NCI-H510A (cell line): ENCODE data around the gene POU6F2.

ENCODE experiments used
- DNase-seq: peaks from one replicate; lab custom pipeline; 2025; lab: John Stamatoyannopoulos, UW

The POU6F2 gene

DNA sequence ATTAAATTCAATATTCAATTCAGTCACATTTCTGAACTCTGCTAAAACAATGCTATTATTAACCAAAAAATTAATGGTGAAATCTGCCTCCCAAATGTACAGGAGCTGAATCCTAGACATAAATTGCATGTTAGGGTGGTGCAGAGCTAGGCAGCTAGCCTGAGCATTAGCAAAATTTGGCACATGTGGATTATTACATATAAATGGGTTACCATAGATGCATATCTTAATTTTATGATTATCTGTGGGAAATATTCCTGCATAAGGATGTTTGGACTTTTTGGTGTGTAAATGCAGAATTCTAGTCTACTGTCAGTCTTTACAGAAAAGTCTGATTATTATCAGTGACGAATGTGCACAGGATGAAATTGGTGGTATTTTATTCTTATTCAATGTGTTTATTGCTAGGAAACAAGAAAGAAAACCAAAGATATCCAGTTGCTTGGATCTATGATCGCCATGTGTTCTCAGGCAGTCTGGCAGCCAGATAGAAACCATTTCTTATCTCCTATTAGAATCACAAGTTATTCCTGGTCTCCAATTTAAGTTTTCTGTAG, 150.7 kb downstream of the POU6F2 start:
- no peak for DNase-seq

DNA sequence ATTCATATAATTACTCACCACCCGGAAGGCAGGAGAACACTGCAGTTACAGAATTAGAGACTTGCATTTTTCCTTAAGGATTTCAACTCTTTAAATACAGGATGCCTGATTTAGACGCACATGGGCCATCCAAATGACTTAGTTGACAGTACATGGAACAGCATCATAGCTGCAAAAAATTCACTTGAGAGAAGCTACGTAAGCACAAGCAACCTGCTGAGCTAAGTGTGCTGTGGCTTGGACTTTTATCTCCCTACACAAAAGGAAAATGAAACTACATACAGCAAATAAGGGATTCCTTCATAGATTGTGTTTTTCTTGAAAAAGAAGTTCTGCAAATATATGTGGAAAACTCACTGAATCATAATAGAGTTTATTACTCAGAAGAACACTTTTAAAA, 152.6 kb downstream of the POU6F2 start:
- no peak for DNase-seq

DNA sequence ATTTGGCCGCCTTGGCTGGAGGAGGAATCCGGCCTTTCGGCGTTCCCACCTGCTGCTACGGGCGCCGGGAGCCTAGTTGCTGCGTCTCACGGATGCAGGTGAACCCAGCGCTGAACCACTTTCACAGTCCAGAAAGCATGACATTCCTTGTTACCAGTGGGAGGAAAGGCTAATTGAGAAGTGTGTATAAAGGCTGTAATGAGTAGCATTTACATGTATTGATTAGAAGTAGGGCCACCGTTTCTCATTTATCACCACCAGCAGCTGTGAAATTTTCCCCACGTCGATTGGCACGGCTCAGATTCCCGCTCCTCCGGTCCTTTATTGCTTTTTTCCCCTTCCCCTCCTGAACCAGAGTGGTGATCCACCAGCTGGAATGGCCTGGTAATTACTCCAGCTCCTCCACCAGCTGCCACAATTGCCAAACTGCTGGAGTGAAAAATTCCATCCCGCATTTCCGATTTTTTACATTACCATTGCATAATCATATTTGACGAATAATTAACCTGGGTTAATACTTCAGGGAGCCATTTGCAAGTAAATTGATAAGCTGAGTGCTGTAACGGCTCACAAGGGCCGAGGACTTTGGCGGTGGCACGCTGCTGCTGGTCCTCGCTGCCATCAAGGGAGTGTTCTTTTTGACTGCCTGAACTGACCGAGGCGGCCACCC, 153.3 kb downstream of the POU6F2 start:
- no peak for DNase-seq

DNA sequence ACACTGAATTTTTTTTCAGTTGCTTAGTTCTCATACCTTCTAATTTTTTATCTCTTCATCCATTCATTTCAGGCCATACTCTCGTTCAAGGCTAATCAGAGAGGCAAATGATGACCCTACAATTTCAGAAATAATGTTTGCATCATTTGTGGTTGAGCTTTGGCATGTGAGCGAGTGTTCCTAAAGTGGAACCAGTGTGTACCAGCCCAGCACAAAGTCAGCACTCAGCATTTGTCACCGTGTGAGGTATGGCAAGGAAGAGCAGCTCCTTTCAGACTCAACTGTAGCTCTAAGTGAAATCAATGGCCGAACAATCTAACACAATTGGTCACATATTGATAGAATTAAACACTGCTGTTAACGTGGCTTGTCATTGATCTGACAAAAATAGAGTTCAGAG, 154.6 kb downstream of the POU6F2 start:
- DNase-seq = no peak

DNA sequence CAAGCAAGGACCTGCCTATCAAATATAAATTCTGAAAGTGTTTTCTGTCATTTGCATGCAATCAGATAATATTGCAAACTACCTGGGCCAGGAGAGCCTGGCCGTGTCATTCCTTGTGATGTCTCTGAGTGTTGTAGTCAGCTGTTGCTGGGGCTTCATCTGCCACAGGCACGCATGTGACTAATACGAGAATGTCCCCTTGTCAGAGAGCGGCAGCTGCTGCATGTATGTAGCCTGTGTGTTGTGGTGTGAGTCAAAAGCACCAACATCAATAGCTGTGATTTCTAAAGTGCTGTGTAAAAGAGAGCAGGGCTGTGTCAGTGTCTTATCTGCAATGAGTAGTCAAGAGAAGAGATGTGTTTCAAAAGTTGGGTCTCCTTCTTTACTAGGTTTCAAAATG, 155.4 kb downstream of the POU6F2 start:
- no peak for DNase-seq

DNA sequence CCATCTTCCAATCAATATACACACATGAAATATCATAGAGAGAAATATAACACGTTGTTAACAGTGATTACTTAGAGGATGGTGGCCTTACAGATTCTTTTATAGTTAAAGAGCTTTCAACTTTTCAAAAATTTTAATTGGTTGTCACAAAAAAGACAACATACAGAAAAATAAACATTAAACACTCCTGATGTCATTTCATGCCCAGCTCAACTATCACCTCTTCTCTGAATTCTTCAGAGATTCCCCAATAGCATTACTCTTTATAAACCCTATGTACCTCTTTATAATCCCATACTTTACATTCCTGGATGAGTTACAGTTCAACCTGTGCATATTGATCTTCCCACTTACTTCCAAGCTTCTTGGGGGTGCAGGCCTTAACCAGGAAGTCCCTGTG, 159.8 kb downstream of the POU6F2 start:
- DNase-seq = no peak

DNA sequence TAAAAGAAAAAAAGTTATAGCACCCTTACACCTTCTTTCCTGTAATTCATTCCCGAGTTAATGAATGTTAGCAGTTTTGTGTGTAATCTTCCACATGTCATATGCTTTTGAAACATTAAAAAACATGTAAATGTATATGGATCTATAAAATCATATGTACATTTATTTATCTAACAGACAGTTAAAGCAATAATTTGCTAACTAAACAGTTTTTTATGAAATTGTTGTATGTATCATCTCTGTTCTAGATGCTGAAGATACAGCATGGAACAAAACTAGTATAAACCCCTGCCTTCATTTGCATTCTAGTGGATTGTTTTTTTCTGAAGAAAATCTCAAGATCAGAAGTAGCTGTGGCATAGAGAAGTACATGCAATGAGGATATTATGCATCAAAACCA, 165.0 kb downstream of the POU6F2 start:
- DNase-seq = no peak

DNA sequence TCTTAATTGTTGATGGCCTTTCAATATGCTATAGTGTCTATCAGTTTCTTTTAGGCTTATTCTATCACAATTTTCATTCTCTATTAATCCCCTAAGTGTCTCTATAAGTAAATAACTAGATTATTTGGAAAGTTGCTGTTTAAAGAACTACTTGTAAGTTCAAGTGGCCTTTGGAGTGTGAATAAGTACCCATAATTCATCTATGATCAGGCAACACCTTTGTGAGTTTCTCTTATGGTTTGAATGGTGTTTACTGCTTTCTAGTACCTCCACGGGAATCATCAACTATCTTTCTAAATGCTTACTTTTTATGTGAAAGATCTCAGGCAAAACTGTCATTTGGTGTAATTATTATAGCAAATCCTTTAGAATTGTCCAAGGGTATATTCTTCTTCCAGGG, 166.7 kb downstream of the POU6F2 start:
- no peak for DNase-seq

DNA sequence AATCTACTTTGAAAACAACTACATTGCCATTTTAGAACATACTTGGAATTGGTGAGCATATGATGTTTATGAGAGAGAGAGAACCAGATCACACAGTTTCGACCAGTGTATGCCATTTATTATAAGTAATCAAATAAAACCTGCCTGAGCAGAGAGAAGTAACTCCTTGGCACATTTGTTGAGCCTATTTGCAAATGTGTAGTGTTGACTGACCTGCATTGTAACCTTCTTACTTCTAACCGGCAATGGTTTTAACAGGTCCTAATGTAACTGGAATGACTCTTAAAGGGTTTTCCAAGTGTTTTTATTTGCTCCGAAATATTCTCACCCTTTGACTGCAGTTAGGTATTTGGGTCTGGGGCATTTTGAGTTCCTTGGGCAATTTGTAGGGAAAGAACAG, 167.6 kb downstream of the POU6F2 start:
- no peak for DNase-seq

DNA sequence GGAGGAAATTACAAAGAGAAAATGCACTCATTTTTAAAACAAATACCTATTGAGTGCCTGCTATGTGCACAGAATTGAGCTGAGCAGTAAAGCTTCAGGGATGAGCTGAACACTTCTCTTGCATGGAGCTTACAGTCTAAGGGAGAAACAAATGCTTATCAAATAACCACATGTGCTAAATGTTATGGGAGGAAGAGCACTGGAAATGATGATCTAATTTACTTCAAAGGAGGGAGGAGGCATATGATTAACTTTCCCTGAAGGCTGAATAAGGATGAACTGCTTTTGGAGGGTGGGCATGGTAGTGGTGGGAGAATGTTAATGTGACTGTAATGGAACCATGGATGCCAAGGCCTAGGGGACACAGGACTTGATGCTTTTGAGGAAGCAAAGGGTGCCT, 168.2 kb downstream of the POU6F2 start:
- no peak for DNase-seq

DNA sequence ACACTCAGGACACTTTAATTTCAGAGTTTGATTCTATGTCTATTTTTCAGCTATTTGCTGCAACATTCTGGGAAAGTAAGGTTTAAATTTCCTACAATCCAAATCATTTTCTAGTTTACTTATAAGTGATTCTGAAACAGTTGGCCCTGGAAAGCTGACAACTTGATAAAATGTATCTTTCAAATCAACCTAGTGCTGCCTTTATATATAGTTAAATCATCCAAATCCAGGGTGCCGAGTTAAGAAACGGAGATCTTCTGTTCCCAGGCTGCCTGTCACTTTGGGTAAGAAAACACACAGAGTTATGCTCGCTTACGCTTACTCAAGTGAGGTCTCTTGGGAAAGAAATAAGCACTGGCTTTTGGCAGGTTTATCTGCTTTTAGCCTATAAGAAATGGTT, 175.0 kb downstream of the POU6F2 start:
- DNase-seq = no peak

DNA sequence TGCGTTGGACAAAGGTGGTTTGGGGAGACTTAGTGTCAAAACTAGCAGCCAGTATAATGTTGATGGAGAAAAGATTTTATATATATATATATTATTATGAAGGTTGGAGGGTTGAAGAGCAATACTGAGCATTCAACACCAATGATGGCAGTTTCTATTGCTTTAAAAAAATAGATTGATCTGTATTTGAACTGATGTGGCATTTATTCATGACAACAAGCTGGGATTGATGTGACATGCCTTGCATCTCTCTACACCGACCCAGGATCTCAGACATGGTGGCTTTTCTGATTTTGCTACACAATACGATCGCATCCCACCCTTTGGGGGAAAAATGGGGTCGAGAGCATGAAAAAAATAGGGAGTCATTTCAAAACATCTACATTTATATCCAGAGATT, 175.4 kb downstream of the POU6F2 start:
- no peak for DNase-seq

DNA sequence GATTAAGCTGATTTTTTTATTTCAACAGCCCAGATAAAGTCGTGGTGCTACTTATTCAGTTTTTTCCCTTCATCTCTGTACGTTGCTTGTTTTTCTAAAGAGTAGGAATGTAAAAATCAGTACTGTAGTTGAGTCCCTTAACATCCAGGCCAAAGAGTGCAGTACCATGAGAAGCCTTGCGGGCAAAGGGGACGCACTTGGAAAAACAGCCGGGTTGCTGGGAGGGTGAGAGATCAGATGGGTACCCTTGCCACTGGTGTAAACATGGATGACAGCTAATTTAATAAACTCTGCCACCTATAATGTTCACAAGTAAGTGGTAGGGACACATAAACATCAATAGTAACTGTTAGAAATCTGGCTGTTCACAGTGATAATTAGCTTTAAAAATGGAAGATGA, 175.9 kb downstream of the POU6F2 start:
- no peak for DNase-seq

DNA sequence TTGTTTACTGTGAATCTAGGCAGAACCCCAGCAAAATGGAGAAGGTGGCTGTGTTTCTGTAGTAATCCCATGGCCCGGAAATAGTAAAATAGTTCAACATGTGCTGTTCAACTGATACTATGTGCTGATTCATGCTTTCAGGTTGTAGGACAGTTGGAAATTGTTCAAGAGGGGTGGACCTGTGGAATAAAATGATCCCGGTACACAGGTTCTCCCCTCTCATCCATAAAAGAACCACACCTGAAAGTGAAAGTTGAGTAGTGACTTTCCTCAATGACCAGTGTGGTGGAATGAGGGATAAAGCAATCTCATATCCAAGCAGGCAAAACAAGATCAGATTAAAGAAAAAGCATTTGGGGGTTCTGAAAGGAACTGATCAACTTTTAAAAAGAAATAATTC, 177.1 kb downstream of the POU6F2 start:
- DNase-seq = no peak

DNA sequence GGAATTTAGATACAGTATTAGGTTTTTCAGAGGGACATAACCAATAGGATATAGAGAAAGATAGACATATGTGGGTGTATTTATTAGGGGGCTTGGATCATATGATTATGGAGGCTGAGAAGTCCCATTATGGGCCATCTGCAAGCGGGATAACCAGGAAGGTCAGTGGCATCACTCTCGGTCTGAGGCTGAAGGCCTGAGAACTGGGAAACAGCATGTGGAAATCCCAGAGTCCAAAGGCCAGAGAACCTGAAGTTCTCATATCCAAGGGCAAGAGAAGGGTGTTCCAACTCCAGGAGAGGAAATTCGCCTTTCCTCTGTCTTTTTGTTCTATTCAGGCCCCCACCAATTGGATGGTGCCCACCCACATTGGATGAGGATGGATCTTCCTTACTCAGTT, 180.7 kb downstream of the POU6F2 start:
- no peak for DNase-seq

DNA sequence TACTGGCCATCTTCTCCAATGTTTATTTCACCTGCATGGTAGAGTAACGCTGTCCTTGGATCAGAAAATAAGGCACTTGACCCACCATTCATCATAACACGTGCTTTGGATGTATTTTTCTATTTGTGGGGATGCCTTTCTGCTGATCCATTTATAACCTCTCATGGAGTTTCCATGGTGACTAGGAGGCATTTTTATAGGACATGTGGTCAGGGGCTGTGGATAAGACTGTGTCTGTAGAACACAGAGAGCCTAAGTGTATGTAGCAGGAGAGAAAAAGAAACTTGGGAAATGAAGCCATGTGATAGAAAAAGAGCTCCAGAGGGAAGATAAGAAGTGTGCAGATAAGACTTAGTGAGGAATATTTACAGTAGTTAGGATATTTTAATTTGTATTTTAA, 184.2 kb downstream of the POU6F2 start:
- no peak for DNase-seq

DNA sequence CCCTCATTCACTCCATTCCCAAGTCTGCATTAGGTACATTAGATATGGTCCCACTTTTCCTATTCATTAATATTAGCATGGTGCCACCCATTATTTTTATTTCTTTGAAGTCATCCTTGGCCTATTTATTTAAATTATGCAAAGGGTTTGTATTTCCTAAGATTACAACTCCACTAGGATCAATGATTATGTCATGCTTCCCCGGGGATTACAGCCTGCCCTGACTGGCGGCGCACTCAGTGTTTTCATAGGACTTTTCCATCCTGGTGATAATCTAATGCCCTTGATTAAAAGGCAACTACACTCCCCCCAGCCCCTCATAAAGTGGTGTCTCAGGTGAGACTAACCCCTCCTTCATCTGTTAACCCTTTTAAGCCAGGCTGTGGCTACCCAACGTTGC, 187.2 kb downstream of the POU6F2 start:
- DNase-seq = no peak

DNA sequence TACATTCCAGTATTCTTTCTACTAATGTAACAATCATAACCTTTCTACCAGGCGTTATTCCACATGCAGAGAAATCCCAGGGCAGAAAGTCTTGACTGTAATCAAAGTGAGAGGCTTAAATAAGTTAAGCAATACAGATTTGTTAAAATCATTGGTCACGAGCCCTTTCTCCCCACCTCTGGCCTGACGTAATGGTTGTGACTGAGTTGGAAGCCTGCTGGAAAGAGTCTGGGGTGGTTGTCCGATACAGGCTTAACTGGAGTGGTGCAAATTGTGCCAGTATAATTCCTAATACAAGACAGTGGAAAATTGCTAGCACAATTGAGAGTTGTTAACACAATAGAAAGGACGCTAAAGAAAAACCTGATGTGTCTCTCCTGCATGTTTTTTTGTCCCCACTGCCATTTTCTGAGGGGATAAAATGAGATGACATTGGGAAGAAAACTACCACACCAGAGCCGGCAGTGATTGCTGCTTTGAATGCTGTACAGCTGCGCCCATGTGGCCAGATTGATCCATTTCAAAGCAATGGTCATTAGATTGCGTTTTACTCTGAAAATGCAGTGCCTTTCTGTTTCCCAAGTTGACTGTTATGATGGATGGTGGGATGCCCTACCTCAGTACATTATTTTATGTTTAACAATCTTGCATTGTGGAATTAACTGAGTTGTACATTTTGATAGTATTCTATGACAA, 190.8 kb downstream of the POU6F2 start:
- no peak for DNase-seq

DNA sequence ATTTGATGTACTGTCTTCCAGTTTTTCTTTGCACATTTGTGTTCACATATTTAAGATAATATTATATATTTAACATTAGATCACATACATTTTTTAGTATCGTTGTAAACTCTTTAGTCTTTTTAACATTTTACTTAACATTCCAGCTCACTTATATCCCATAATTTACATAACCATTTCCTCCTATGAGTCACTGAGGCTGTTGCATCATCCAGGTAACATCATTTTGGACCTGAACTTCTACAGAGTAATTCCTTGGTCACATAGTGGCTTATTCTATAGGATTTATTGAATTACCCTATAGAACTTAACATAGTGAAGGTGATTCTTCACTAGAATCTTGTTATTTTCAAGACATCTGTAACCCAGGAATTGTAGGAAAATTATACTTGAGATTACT, 194.4 kb downstream of the POU6F2 start:
- no peak for DNase-seq

DNA sequence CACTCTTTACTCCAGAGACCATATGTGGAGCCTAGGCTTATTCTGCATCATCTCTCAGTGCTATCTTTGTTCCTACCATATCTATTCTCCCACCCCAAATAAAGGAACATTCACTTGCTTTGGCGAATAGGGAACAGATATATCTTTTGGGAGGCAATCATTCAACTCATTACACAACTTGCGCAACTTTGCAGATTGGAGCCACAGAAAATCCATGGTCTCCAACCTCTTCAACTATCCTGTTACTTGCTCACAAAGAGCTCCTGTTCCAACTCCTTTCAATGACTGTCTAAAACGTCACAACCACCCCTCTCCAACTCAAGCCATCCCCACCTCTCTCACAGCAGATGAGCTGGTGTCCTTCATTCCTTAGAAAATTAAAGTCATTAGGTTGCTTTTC, 203.7 kb downstream of the POU6F2 start:
- no peak for DNase-seq

DNA sequence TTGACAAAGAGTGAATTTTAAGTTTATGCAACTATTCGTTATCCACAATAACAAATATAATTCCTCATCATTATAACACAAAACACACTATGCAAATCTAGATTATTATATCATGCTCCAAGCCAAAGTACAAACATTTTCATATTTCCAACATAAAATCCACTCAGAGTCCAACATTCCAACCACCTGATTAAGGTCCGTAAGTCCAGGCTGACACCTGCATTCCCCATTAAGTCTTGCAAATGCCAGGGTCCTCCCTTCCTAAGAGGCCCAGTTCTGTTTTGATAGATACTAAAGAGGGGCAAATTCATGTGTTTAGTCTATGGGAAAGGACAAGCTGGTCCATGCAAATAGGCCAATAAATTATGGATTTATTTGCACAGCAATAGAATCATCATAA, 206.1 kb downstream of the POU6F2 start:
- DNase-seq = no peak

DNA sequence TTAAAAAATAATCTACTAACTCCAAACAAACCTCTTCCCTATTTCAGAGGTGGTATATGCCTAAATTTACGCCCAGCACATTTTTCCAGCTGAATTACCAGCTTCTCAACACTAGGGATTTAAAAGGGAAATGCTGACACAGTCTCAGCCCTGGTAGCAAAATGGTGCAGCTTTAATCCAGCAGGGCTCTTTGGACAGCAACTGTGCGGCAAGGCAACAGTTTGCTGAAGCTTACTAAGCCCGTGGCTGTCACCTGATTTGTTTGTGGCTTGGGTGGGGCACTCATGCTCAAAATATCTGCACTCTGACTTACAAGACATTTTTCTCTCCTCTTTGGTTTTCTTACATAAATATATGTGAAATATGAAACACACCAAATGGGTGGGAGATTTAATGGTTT, 206.7 kb downstream of the POU6F2 start:
- no peak for DNase-seq

DNA sequence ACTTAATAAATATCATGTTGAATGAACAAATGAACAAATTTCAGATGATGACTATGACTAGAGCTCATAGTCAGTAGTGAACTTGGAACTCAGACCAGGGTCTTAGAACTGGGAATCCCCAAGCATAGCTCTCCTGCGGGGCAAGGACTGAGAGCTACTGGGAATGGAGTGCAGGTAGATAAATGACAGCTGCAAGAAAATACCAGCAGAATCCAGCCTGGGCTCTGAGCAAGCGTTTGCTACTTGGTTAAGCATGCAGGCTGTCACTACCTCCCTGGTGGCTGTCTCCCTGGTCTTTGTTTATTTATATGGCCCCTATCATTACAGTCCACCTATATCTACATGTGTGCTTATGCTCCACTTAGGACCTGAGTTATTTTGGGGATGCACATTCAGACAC, 208.4 kb downstream of the POU6F2 start:
- no peak for DNase-seq

DNA sequence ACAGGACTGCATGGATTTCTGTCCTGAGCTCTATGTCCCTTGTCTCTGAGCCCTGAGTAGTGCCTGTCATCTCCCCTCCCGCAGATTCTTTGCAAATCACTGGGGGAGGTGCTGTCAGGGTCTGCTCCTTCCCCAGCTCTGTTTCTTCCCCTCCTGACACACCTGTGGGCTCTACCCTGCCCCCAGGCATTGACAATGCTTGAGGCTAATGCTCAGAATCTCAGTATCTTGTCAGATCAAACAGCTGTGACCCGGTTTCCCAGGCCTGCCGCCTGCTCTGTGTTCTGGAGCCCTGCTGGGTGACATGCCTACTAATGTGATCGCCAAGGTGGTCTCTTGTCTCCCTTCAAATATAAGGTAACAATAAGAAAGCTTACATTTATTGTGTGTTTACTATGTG, 209.0 kb downstream of the POU6F2 start:
- no peak for DNase-seq
